Peyer's patch (tissue), 4 donors: ENCODE measurements around the gene ANKMY1. TPM values are rescaled to one million over a fixed set of nuclear protein-coding genes. Genes with fewer than 3 reads are reported as not detected.

ENCODE experiments used
- DNase-seq, 3 donors: peaks; one replicate each; pipeline ENCODE4 v3.0.0-alpha.2; 2017 to 2019
- H3K27ac ChIP-seq, 4 donors: fragments of 200-600 bp; sonication (generic); one replicate each; pipeline ENCODE4 v1.5.1; 2016 to 2019
- H3K27me3 ChIP-seq, 2 donors: fragments of 200-600 bp; sonication (generic); one replicate each; pipeline ENCODE4 v1.5.1; 2019
- H3K36me3 ChIP-seq, 3 donors: fragments of 200-600 bp; sonication (generic); one replicate each; pipeline ENCODE4 v1.5.1; 2016 to 2019
- H3K4me1 ChIP-seq, 4 donors: fragments of 200-600 bp; sonication (generic); one replicate each; pipeline ENCODE4 v1.5.1; 2016 to 2019
- H3K4me3 ChIP-seq, 4 donors: fragments of 200-600 bp; sonication (generic); 1 replicate in 3 of 4; 2 replicates in 1 of 4; pipeline ENCODE4 v1.5.1; 2016 to 2019; ENCODE audit warnings: mild to moderate bottlenecking in 1 of 4
- H3K9me3 ChIP-seq, 4 donors: fragments of 200-600 bp; sonication (generic); one replicate each; pipeline ENCODE4 v1.5.1; 2016 to 2019; ENCODE audit warnings: mild to moderate bottlenecking in 1 of 4
- POLR2A ChIP-seq, 2 donors: fragments of 450-650 bp; IDR thresholded peaks; one replicate each; pipeline ENCODE4 v1.5.1; 2017; ENCODE audit warnings: antibody characterized with exemption in 2 of 2, mild to moderate bottlenecking in 2 of 2, moderate library complexity in 2 of 2
- total RNA-seq, 4 donors: library from RNA; depleted of rRNA; stranded (reverse); fragments of >200 nt; gene quantifications; one replicate each; pipeline ENCODE4 v1.1.0, GENCODE V29; 2016
- TF ChIP-seq, protein P1 (sequence below), 6 experiments: fragments of 450-650 bp in 4 of 6; fragments of 200-600 bp in 2 of 6; sonication (generic) in 1 of 6; IDR thresholded peaks; one replicate each; pipeline ENCODE4 v1.5.1; 2017 to 2019; ENCODE audit warnings: antibody characterized with exemption in 6 of 6, mild to moderate bottlenecking in 3 of 6, moderate library complexity in 1 of 6

ANKMY1 gene
- total RNA-seq, 4 donors from 2014 or later = 27.8 to 89.1 (median 40.1) TPM

DNA sequence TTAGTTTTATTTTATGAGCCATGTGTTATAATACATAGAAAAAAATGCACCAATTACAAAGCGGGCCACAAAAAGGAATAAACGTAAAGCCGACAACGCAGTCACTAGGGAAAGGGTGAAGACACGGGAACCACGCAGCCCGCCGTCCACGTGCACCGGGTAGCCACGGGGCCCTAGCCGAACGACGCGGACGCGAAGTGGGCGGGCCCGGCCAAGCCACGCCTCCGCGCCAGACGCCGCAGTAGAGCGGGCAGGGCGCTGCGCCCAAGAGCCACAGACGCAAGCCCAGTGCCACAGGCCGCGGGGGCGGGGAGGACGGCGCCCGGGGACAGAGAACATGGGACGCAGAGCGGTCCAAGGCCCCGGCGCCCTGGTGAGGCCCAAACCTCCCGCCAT, 2.3 kb upstream of the ANKMY1 start, which contains the start of gene DUSP28:
DUSP28 (plus strand) TSS at position 274 of the 396 bp plus-strand sequence. CDS start 328 bp downstream, outside the sequence.
- TF ChIP-seq, protein P1, sequence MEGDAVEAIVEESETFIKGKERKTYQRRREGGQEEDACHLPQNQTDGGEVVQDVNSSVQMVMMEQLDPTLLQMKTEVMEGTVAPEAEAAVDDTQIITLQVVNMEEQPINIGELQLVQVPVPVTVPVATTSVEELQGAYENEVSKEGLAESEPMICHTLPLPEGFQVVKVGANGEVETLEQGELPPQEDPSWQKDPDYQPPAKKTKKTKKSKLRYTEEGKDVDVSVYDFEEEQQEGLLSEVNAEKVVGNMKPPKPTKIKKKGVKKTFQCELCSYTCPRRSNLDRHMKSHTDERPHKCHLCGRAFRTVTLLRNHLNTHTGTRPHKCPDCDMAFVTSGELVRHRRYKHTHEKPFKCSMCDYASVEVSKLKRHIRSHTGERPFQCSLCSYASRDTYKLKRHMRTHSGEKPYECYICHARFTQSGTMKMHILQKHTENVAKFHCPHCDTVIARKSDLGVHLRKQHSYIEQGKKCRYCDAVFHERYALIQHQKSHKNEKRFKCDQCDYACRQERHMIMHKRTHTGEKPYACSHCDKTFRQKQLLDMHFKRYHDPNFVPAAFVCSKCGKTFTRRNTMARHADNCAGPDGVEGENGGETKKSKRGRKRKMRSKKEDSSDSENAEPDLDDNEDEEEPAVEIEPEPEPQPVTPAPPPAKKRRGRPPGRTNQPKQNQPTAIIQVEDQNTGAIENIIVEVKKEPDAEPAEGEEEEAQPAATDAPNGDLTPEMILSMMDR (IDR thresholded peaks at IDR 0.05) = peak in 1 of 6 experiments; percentile 4
- peak; percentile 92 to 97 for TF ChIP-seq POLR2A (IDR thresholded peaks at IDR 0.05)
- peak; percentile 90 to 97 (median 96) for DNase-seq
- Histone ChIP-seq H3K36me3 (no peaks in the 10 kb centered on the region), H3K27ac (peak within 1 kb of the TSS; percentile 97 to 100 (median 99)), H3K27me3 (no peaks in the 10 kb centered on the region), H3K9me3 (no peaks in the 10 kb centered on the region), H3K4me1 (peaks cover 4 to 45% (median 31%) of the 10 kb centered on the region in 4 donors), H3K4me3 (peak within 1 kb of the TSS; percentile 81 to 98 (median 90))

DNA sequence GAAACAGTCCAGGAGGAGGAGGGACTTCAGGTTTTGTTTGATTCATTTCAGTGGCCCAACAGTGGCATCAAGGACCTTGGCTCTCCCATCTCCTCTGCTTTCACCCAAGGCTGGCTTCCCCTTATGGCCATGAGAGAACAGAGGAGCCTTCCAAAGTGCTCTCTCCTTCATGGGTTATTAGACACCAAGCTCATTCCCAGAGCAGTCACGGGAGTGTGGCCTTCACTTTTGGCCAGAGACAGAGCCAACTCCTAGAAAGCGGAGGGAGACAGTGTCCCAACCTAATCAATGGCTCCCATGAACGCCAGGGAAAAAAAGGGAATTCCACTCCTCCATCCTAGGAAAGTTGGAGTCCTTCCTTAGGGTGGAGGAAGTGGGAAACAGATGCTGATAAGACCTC, 1.5 kb upstream of the ANKMY1 start:
- Histone ChIP-seq H3K27ac (no peak overlapping the region), H3K4me3 (no peak overlapping the region), H3K9me3 (no peaks in the 10 kb centered on the region), H3K4me1 (peaks cover 4 to 40% (median 23%) of the 10 kb centered on the region in 4 donors), H3K36me3 (peaks cover 0 to 6% (median 0%) of the 10 kb centered on the region in 3 donors), H3K27me3 (no peaks in the 10 kb centered on the region)
- peak in 1 of 3 donors; percentile 12 for DNase-seq
- TF ChIP-seq, protein P1 (IDR thresholded peaks at IDR 0.05) = no peak
- TF ChIP-seq POLR2A (IDR thresholded peaks at IDR 0.05) = no peak

DNA sequence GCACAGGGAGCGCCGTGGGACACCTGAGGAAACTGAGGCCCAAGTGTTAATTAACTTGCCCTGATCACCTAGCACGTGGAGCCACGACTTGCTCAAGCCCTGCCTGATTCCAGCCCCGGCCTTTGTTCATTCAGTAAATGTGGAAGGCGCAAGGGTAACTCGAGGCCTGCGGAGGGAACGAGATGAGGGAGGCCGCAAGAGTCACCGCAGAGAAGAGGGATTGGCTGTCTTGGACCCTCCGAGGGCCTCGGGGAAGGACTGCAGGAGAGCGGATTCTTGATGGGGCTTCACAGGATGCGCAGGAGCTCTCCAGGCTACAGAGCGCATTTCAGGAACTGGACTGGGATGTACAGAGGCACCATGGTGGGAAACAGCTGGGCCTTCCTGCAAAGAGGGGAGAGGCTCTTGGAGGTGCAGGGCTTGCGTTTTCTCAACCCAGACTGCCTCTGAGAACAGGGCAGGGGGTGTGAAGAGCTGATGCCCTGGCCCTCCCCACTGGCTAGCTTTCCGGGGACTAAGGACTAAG, 511 bp upstream of the ANKMY1 start:
- Histone ChIP-seq H3K27me3 (no peaks in the 10 kb centered on the region), H3K27ac (no peak overlapping the region), H3K9me3 (no peaks in the 10 kb centered on the region), H3K4me1 (peaks cover 4 to 37% (median 23%) of the 10 kb centered on the region in 4 donors), H3K36me3 (peaks cover 0 to 8% (median 0%) of the 10 kb centered on the region in 3 donors), H3K4me3 (peak overlapping the region in 3 of 4 donors; percentile 41 to 60 (median 45))
- no peak for TF ChIP-seq POLR2A (IDR thresholded peaks at IDR 0.05)
- TF ChIP-seq, protein P1 (IDR thresholded peaks at IDR 0.05) = no peak
- DNase-seq = peak in 2 of 3 donors; percentile 10 to 47

DNA sequence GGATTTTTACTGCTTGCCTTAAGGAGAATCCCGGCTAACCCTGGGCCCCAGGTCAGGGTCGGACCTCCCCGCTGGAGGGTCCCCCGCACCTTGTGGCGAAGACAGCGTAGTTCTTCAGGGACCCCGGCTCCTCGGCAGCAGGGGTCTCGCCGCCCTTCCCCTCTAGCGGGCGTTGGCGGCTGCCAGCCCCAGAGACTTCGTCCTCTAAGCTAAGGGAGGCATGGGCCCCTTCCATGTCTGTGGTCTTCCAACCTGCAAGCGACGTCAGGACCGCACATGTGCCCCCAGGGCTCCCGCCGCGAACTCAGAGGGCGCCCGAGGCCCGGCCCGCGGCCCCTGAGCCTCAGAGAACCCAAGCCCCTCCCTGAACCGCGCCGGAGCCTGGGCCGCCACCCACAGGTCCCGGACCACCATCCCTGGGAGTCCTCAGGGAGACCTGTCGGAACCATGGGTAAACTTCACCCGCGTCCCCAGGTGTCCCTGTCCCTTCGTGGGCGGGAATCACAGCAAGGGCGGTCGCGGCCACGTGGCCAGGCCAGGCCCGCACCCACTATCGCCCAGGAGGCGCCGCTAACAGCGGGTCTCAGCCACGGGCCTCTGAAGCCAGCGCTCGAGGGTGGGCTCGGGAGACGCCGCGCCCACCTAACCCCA, 562 bp downstream of the ANKMY1 start:
- Histone ChIP-seq H3K27me3 (no peaks in the 10 kb centered on the region), H3K4me3 (peak overlapping the region; percentile 25 to 60 (median 43)), H3K27ac (no peak overlapping the region), H3K4me1 (peaks cover 4 to 33% (median 21%) of the 10 kb centered on the region in 4 donors), H3K36me3 (peaks cover 0 to 18% (median 0%) of the 10 kb centered on the region in 3 donors), H3K9me3 (no peaks in the 10 kb centered on the region)
- DNase-seq = peak in 1 of 3 donors; percentile 47
- TF ChIP-seq, protein P1 (IDR thresholded peaks at IDR 0.05) = no peak
- no peak for TF ChIP-seq POLR2A (IDR thresholded peaks at IDR 0.05)

DNA sequence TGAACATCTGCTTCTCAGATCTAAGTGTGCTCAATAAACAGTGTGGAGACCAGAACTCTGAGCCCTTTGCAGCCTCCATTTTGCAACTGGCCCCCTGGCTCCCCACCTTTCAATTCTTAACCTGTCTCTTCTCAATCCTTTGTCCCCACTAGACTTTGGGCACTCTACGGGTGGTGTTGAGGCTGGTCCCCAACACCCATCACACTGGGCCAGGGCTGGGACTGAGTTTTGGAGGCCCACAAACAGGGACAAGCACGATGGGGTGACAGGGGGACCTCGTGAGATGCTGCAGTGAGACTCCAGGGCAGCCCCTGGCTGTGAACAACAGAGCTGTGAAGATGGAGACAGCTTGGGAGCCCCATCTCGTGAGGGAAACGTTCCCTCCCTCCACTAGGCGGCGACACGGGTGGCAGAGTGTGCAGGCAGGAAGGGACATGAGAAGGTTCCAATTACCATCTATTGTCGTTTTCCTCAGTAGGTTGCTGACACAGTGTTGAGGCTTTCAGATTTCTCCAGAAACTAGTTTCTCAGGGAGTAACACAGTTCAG, 1.2 kb downstream of the ANKMY1 start:
- H3K4me1 ChIP-seq = peaks cover 4 to 27% (median 16%) of the 10 kb centered on the region in 4 donors
- H3K27ac ChIP-seq = no peak overlapping the region
- no peaks in the 10 kb centered on the region for H3K9me3 ChIP-seq
- peak; percentile 46 to 80 (median 63) for DNase-seq
- TF ChIP-seq, protein P1 (IDR thresholded peaks at IDR 0.05) = peak in 4 of 6 experiments; percentile 35 to 46 (median 39)
- TF ChIP-seq POLR2A (IDR thresholded peaks at IDR 0.05) = no peak
- no peak overlapping the region for H3K4me3 ChIP-seq
- H3K27me3 ChIP-seq = no peaks in the 10 kb centered on the region
- peaks cover 0 to 24% (median 0%) of the 10 kb centered on the region in 3 donors for H3K36me3 ChIP-seq
